NCI-H1105 (cell line): ENCODE results near the gene RFX4.
"Not testable (repeated sequence)": the region's sequence is repeated elsewhere in the genome, so short reads cannot be mapped to it uniquely, and the experiment has no call there.

ENCODE experiments used
- DNase-seq: peaks from one replicate; lab custom pipeline; 2025; lab: John Stamatoyannopoulos, UW

RFX4 gene

GRCh38 chr12:106726603-106727202 is 143.9 kb downstream of the RFX4 start:
- not testable (repeated sequence) for DNase-seq

GRCh38 chr12:106729611-106730010 is 146.8 kb downstream of the RFX4 start:
- DNase-seq, result no peak

GRCh38 chr12:106732890-106733289 is 150.1 kb downstream of the RFX4 start:
- DNase-seq, result no peak

GRCh38 chr12:106733660-106734059 is 150.9 kb downstream of the RFX4 start:
- no peak for DNase-seq

- DNase-seq, result no peak
These were observed 153.5 kb downstream of the RFX4 start for GRCh38 chr12:106736051-106736957.

- no peak for DNase-seq
These were observed 156.5 kb downstream of the RFX4 start for GRCh38 chr12:106739318-106739717.

- DNase-seq, result no peak
These were observed 157.2 kb downstream of the RFX4 start for GRCh38 chr12:106739815-106740530.

GRCh38 chr12:106740818-106741217 is 158.0 kb downstream of the RFX4 start:
- DNase-seq, result no peak

- DNase-seq, result no peak
These were observed 158.4 kb downstream of the RFX4 start for GRCh38 chr12:106741247-106741646.

- DNase-seq, result no peak
These were observed 160.6 kb downstream of the RFX4 start for GRCh38 chr12:106743270-106743988.

- no peak for DNase-seq
These were observed 161.8 kb downstream of the RFX4 start for GRCh38 chr12:106744600-106744999.

- no peak for DNase-seq
These were observed 162.5 kb downstream of the RFX4 start for GRCh38 chr12:106745181-106745745.

- DNase-seq, result no peak
These were observed 165.2 kb downstream of the RFX4 start for GRCh38 chr12:106747973-106748436.

- DNase-seq, result no peak
These were observed 167.7 kb downstream of the RFX4 start for GRCh38 chr12:106750524-106750923.

- DNase-seq, result no peak
These were observed 170.7 kb downstream of the RFX4 start for GRCh38 chr12:106753526-106753925.

GRCh38 chr12:106754331-106754730 is 171.5 kb downstream of the RFX4 start:
- no peak for DNase-seq

- DNase-seq, result no peak
These were observed 175.0 kb downstream of the RFX4 start for GRCh38 chr12:106757623-106758348.

- no peak for DNase-seq
These were observed 175.7 kb downstream of the RFX4 start for GRCh38 chr12:106758349-106759110.

- DNase-seq, result no peak
These were observed 176.9 kb downstream of the RFX4 start for GRCh38 chr12:106759526-106760183.

- DNase-seq, result no peak
These were observed 177.4 kb downstream of the RFX4 start for GRCh38 chr12:106760184-106760531.
